ENCODE results near the gene SLC39A5. TPM values are rescaled to one million over a fixed set of nuclear protein-coding genes. Genes with fewer than 3 reads are reported as not detected.
A peak's percentile ranks its signal among the peaks of the same experiment; 100 is the strongest.
"Not testable (repeated sequence)": the region's sequence is repeated elsewhere in the genome, so short reads cannot be mapped to it uniquely, and the experiment has no call there.

SLC39A5 gene
- total RNA-seq, 1 donor from 2014 or later, result 0.54 TPM

- Histone ChIP-seq H3F3A (ENCODE audit: low read depth) (peaks cover 49% of the 10 kb centered on the region), H3K4me3 (peak within 1 kb of the TSS; percentile 83), H3K36me3 (no peaks in the 10 kb centered on the region), H3K79me2 (ENCODE audit: low read depth) (no peaks in the 10 kb centered on the region), H4K20me1 (ENCODE audit: low read depth) (no peaks in the 10 kb centered on the region), H2AFZ (replicated peaks) (peak within 1 kb of the TSS; percentile 87), H3K9ac (peak within 1 kb of the TSS; percentile 17), H3K9me3 (ENCODE audit: low read depth) (no peaks in the 10 kb centered on the region), H3K4me2 (peak within 1 kb of the TSS; percentile 83), H3K27me3 (no peaks in the 10 kb centered on the region), H3K4me1 (no peaks in the 10 kb centered on the region), H3K27ac (peak within 1 kb of the TSS; percentile 78)
- Mint-ChIP-seq H3K4me3 (peak within 1 kb of the TSS; percentile 94), H3K4me1 (peaks cover 19% of the 10 kb centered on the region), H3K36me3 (peaks cover 21% of the 10 kb centered on the region), H3K27me3 (ENCODE audit: insufficient read depth, low read depth) (peaks cover 2% of the 10 kb centered on the region), H3K9me3 (no peaks in the 10 kb centered on the region), H3K27ac (peak within 1 kb of the TSS; percentile 97)
- DNase-seq (ENCODE audit: low spot score), result peak; percentile 95
- no peak for TF ChIP-seq EZH2phosphoT487 (IDR thresholded peaks at IDR 0.05)
- peak; percentile 67 for TF ChIP-seq CTCF (IDR thresholded peaks at IDR 0.05)
Observed at GRCh38 chr12:56266693-56267442, 37.0 kb downstream of the SLC39A5 start, which contains the start of gene COQ10A. COQ10A (plus strand) TSS chr12:56266942; CDS start chr12:56267119, 177 bp downstream.

- Histone ChIP-seq H3K9ac (peak overlapping the region; percentile 17), H4K20me1 (ENCODE audit: low read depth) (no peaks in the 10 kb centered on the region), H3K79me2 (ENCODE audit: low read depth) (no peaks in the 10 kb centered on the region), H3K4me1 (no peaks in the 10 kb centered on the region), H3K27me3 (no peaks in the 10 kb centered on the region), H3K27ac (no peak overlapping the region), H3F3A (ENCODE audit: low read depth) (peaks cover 50% of the 10 kb centered on the region), H2AFZ (replicated peaks) (peak overlapping the region; percentile 59), H3K9me3 (ENCODE audit: low read depth) (no peaks in the 10 kb centered on the region), H3K36me3 (no peaks in the 10 kb centered on the region), H3K4me2 (peak overlapping the region; percentile 83), H3K4me3 (peak overlapping the region; percentile 83)
- Mint-ChIP-seq H3K9me3 (no peaks in the 10 kb centered on the region), H3K27ac (peak overlapping the region; percentile 63), H3K4me3 (peak overlapping the region; percentile 94), H3K27me3 (ENCODE audit: insufficient read depth, low read depth) (peaks cover 1% of the 10 kb centered on the region), H3K4me1 (peaks cover 20% of the 10 kb centered on the region), H3K36me3 (peaks cover 26% of the 10 kb centered on the region)
- peak; percentile 57 for DNase-seq (ENCODE audit: low spot score)
- TF ChIP-seq EZH2phosphoT487 (IDR thresholded peaks at IDR 0.05), result no peak
- TF ChIP-seq EZH2 (IDR thresholded peaks at IDR 0.05), result no peak
- no peak for TF ChIP-seq CTCF (IDR thresholded peaks at IDR 0.05)
Observed at GRCh38 chr12:56267443-56268071, 37.7 kb downstream of the SLC39A5 start.

GRCh38 chr12:56271031-56271430, 41.2 kb downstream of the SLC39A5 start:
- no peak overlapping the region for H3K4me2 ChIP-seq
- no peaks in the 10 kb centered on the region for H3K4me1 ChIP-seq
- H3K27ac ChIP-seq, result peak overlapping the region; percentile 49
- H3K36me3 ChIP-seq, result no peaks in the 10 kb centered on the region
- H3K79me2 ChIP-seq (ENCODE audit: low read depth), result no peaks in the 10 kb centered on the region
- H3K27ac Mint-ChIP-seq, result no peak overlapping the region
- H3K9me3 Mint-ChIP-seq, result no peaks in the 10 kb centered on the region
- no peaks in the 10 kb centered on the region for H3K27me3 Mint-ChIP-seq (ENCODE audit: insufficient read depth, low read depth)
- no peak overlapping the region for H3K9ac ChIP-seq
- peaks cover 51% of the 10 kb centered on the region for H3F3A ChIP-seq (ENCODE audit: low read depth)
- no peaks in the 10 kb centered on the region for H4K20me1 ChIP-seq (ENCODE audit: low read depth)
- H3K4me3 ChIP-seq, result no peak overlapping the region
- peaks cover 45% of the 10 kb centered on the region for H3K36me3 Mint-ChIP-seq
- H3K27me3 ChIP-seq, result no peaks in the 10 kb centered on the region
- no peak overlapping the region for H3K4me3 Mint-ChIP-seq
- H2AFZ ChIP-seq (replicated peaks), result no peak overlapping the region
- peak; percentile 52 for DNase-seq (ENCODE audit: low spot score)
- TF ChIP-seq CTCF (IDR thresholded peaks at IDR 0.05), result peak; percentile 57
- TF ChIP-seq EZH2phosphoT487 (IDR thresholded peaks at IDR 0.05), result no peak
- no peaks in the 10 kb centered on the region for H3K9me3 ChIP-seq (ENCODE audit: low read depth)
- H3K4me1 Mint-ChIP-seq, result peaks cover 17% of the 10 kb centered on the region

GRCh38 chr12:56272468-56272867, 42.6 kb downstream of the SLC39A5 start:
- not testable (repeated sequence) for H3K9ac ChIP-seq; H3K4me2 ChIP-seq; H3K27ac Mint-ChIP-seq; H2AFZ ChIP-seq (replicated peaks); H3K9me3 ChIP-seq (ENCODE audit: low read depth); H4K20me1 ChIP-seq (ENCODE audit: low read depth); H3K36me3 ChIP-seq; H3K4me3 ChIP-seq; H3K4me3 Mint-ChIP-seq; DNase-seq (ENCODE audit: low spot score); H3K27me3 Mint-ChIP-seq (ENCODE audit: insufficient read depth, low read depth); H3K27ac ChIP-seq; H3K27me3 ChIP-seq; H3K79me2 ChIP-seq (ENCODE audit: low read depth); H3K9me3 Mint-ChIP-seq; H3K4me1 ChIP-seq
- H3F3A ChIP-seq (ENCODE audit: low read depth), result peaks cover 38% of the 10 kb centered on the region
- H3K4me1 Mint-ChIP-seq, result peaks cover 10% of the 10 kb centered on the region
- H3K36me3 Mint-ChIP-seq, result peaks cover 48% of the 10 kb centered on the region

All from neural progenitor cell (in vitro differentiated cells).